Activated CD8-positive, alpha-beta memory T cell treated with anti-CD3 and anti-CD28 coated beads, Interleukin-2, amount 50 U/mL, for 1 hour (primary cell): ENCODE data around the gene LYZ.

Experiments
- DNase-seq: peaks from one replicate; pipeline ENCODE4 v3.0.0-alpha.2; 2020; ENCODE audit errors: extremely low read depth

The LYZ gene

GRCh38 chr12:69386921-69387320, 38.7 kb downstream of the LYZ start:
- DNase-seq: no peak

GRCh38 chr12:69388371-69388770, 40.2 kb downstream of the LYZ start:
- DNase-seq: no peak

GRCh38 chr12:69389831-69390230, 41.6 kb downstream of the LYZ start:
- no peak for DNase-seq

- no peak for DNase-seq
These were observed 44.2 kb downstream of the LYZ start for GRCh38 chr12:69392179-69392928.

- no peak for DNase-seq
These were observed 47.9 kb downstream of the LYZ start for GRCh38 chr12:69396041-69396440.

- DNase-seq: no peak
These were observed 48.8 kb downstream of the LYZ start for GRCh38 chr12:69396963-69397362.

- no peak for DNase-seq
These were observed 49.8 kb downstream of the LYZ start for GRCh38 chr12:69397978-69398377.

GRCh38 chr12:69401940-69402339, 53.8 kb downstream of the LYZ start:
- no peak for DNase-seq
